ENCODE data around the gene NUP205.

- TF ChIP-seq, protein P1, sequence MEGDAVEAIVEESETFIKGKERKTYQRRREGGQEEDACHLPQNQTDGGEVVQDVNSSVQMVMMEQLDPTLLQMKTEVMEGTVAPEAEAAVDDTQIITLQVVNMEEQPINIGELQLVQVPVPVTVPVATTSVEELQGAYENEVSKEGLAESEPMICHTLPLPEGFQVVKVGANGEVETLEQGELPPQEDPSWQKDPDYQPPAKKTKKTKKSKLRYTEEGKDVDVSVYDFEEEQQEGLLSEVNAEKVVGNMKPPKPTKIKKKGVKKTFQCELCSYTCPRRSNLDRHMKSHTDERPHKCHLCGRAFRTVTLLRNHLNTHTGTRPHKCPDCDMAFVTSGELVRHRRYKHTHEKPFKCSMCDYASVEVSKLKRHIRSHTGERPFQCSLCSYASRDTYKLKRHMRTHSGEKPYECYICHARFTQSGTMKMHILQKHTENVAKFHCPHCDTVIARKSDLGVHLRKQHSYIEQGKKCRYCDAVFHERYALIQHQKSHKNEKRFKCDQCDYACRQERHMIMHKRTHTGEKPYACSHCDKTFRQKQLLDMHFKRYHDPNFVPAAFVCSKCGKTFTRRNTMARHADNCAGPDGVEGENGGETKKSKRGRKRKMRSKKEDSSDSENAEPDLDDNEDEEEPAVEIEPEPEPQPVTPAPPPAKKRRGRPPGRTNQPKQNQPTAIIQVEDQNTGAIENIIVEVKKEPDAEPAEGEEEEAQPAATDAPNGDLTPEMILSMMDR (IDR thresholded peaks at IDR 0.05 in 8 of 11, conservative IDR thresholded peaks at IDR 0.05 in 3 of 11): no peak
- TF ChIP-seq POLR2AphosphoS5 (IDR thresholded peaks at IDR 0.05): no peak
Observed at GRCh38 chr7:135683609-135684008, 125.9 kb downstream of the NUP205 start.
